Endothelial cell of umbilical vein (primary cell): ENCODE data around the gene FXR1. TPM values are rescaled to one million over a fixed set of nuclear protein-coding genes. Genes with fewer than 3 reads are reported as not detected.

Experiments used
- BruUV-seq: library from RNA; stranded (reverse); fragments of 400-500 nt; replicated peaks from 2 replicates; lab custom pipeline; 2021; lab: Mats Ljungman, UMichigan
- CTCF ChIA-PET: fragments of 300-600, 350-600 bp; sonication (Branson Sonifier 250); formaldehyde crosslinking; loops from one replicate; lab custom pipeline; 2021; ENCODE audit warnings: antibody characterized with exemption, inconsistent platforms; lab: Charles Lee
- POLR2A ChIA-PET: fragments of 300-600, 350-600 bp; sonication (Branson Sonifier 250); formaldehyde crosslinking; loops from one replicate; lab custom pipeline; 2021; ENCODE audit warnings: antibody characterized with exemption, inconsistent platforms; lab: Charles Lee
- DNase-seq: peaks from one replicate; pipeline ENCODE4 v3.0.0-alpha.2; 2011; ENCODE audit warnings: low read depth, low spot score
- FAIRE-seq: peaks from 2 replicates; lab custom pipeline; 2011; peaks lifted over from hg19 to GRCh38; lab: Jason Lieb, UNC
- H2AFZ ChIP-seq: 2 replicates; pipeline ENCODE4 v1.6.0; 2012; ENCODE audit warnings: low read depth, low read length, control low read depth, inconsistent platforms
- H3K27ac ChIP-seq: 2 replicates; pipeline ENCODE4 v1.5.1; 2011; ENCODE audit warnings: low read depth, mild to moderate bottlenecking, control low read depth, low read length, moderate library complexity; ENCODE audit not compliant: insufficient read depth
- H3K27me3 ChIP-seq, 2 experiments: 2 replicates each; pipeline versions ENCODE4 v1.6.0 to v1.6.1; 2011; ENCODE audit warnings: low read length in 2 of 2, mixed read lengths in 1 of 2; ENCODE audit not compliant: control insufficient read depth in 2 of 2, insufficient read depth in 2 of 2
- H3K36me3 ChIP-seq, 2 experiments: 2 replicates in 1 of 2; 3 replicates in 1 of 2; pipeline ENCODE4 v1.5.1; 2011; ENCODE audit warnings: low read length in 2 of 2, mild to moderate bottlenecking in 1 of 2, moderate library complexity in 1 of 2; ENCODE audit not compliant: control insufficient read depth in 2 of 2, insufficient read depth in 2 of 2; ENCODE audit errors: extremely low read depth in 1 of 2
- H3K4me1 ChIP-seq: 3 replicates; pipeline ENCODE4 v1.5.1; 2011; ENCODE audit warnings: mild to moderate bottlenecking, low read length; ENCODE audit not compliant: control insufficient read depth, insufficient read depth; ENCODE audit errors: extremely low read depth
- H3K4me2 ChIP-seq: 2 replicates; pipeline ENCODE4 v1.6.1; 2011; ENCODE audit warnings: low read length, control low read depth, mixed read lengths; ENCODE audit not compliant: insufficient read depth
- H3K4me3 ChIP-seq, 3 experiments: fragments of 200-600 bp in 1 of 3; sonication (generic), shearing (Covaris generic) in 1 of 3; replicated peaks in 1 of 3; 2 replicates each; pipeline ENCODE4 v1.5.1; 2011 to 2016; ENCODE audit warnings: control low read depth in 3 of 3, low read length in 3 of 3, mild to moderate bottlenecking in 2 of 3, inconsistent platforms in 1 of 3, low read depth in 1 of 3, moderate library complexity in 1 of 3; ENCODE audit not compliant: insufficient read depth in 1 of 3
- H3K79me2 ChIP-seq: 2 replicates; pipeline ENCODE4 v1.6.0; 2012; ENCODE audit warnings: low read length, inconsistent platforms; ENCODE audit not compliant: control insufficient read depth, insufficient read depth
- H3K9ac ChIP-seq: replicated peaks from 2 replicates; pipeline ENCODE3; 2011; ENCODE audit warnings: low read length, control low read depth; ENCODE audit not compliant: insufficient read depth; ENCODE audit errors: extremely low read depth
- H3K9me1 ChIP-seq: replicated peaks from 3 replicates; pipeline ENCODE4 v1.6.0; 2011; ENCODE audit warnings: mild to moderate bottlenecking, low read length; ENCODE audit not compliant: control insufficient read depth, insufficient read depth; ENCODE audit errors: extremely low read depth
- H3K9me3 ChIP-seq: replicated peaks from 2 replicates; pipeline ENCODE4 v1.5.1; 2012; ENCODE audit warnings: low read length, inconsistent platforms; ENCODE audit not compliant: control insufficient read depth, insufficient read depth
- H4K20me1 ChIP-seq: replicated peaks from 2 replicates; pipeline ENCODE3; 2011; ENCODE audit warnings: mild to moderate bottlenecking, low read length; ENCODE audit not compliant: control insufficient read depth, insufficient read depth; ENCODE audit errors: extremely low read depth
- EZH2 ChIP-seq: IDR thresholded peaks from 2 replicates; pipeline ENCODE4 v1.6.1; 2012; ENCODE audit warnings: borderline replicate concordance, low read depth, mild to moderate bottlenecking, moderate library complexity, low read length, inconsistent platforms; ENCODE audit not compliant: severe bottlenecking
- FOS ChIP-seq: IDR thresholded peaks from 2 replicates; pipeline ENCODE4 v1.6.1; 2011; ENCODE audit warnings: mild to moderate bottlenecking, low read length, moderate library complexity, borderline replicate concordance; ENCODE audit not compliant: insufficient read depth
- GATA2 ChIP-seq: IDR thresholded peaks from 2 replicates; pipeline ENCODE4 v1.7.0; 2011; ENCODE audit warnings: low read depth, mild to moderate bottlenecking, moderate library complexity, mixed read lengths, low read length; ENCODE audit not compliant: insufficient read length, insufficient read depth
- JUN ChIP-seq: IDR thresholded peaks from 2 replicates; pipeline ENCODE4 v1.6.1; 2011; ENCODE audit warnings: borderline replicate concordance, low read depth; ENCODE audit not compliant: insufficient read length, insufficient read depth
- MYC ChIP-seq: IDR thresholded peaks from one replicate; pipeline ENCODE4 v1.6.1; 2011; ENCODE audit warnings: mild to moderate bottlenecking, low read depth, low read length
- POLR2A ChIP-seq: IDR thresholded peaks from 2 replicates; pipeline ENCODE4 v1.6.1; 2012; ENCODE audit warnings: low read depth, mild to moderate bottlenecking, control low read depth, low read length
- POLR2AphosphoS5 ChIP-seq: IDR thresholded peaks from 2 replicates; pipeline ENCODE4 v1.6.1; 2012; ENCODE audit warnings: low read depth, mild to moderate bottlenecking, control low read depth, low read length, moderate library complexity; ENCODE audit not compliant: insufficient read depth
- dilution Hi-C: fragments of 300-500 bp; cut with MboI; formaldehyde crosslinking; loops from one replicate; pipeline ENCODE4 v1.15.0; 2019; ENCODE audit warnings: low sequenced_read_pairs; ENCODE audit not compliant: extremely low pct_ligation_motif_present
- intact Hi-C: fragments of 100-400 bp; cut with micrococcal nuclease; formaldehyde crosslinking; loops from one replicate; pipeline ENCODE4 v1.10.0; 2022
- polyA plus RNA-seq, 4 experiments: library from polyadenylated mRNA; depleted of rRNA in 3 of 4; stranded (reverse) in 3 of 4; unstranded in 1 of 4; fragments of >200 nt; gene quantifications; 2 replicates each; pipeline versions ENCODE4 v1.2.1 to v1.2.3, GENCODE V29; 2011 to 2012; ENCODE audit warnings: missing spikeins in 1 of 4
- total RNA-seq: library from RNA; stranded (reverse); gene quantifications from 2 replicates; pipeline ENCODE4 v1.2.3, GENCODE V29; 2021
- TF ChIP-seq, protein P1 (sequence below), 2 donors: IDR thresholded peaks; 1 replicate in 1 of 2; 2 replicates in 1 of 2; pipeline ENCODE4 v1.5.1; 2011; ENCODE audit warnings: low read length in 2 of 2, mild to moderate bottlenecking in 2 of 2, moderate library complexity in 2 of 2, control low read depth in 1 of 2, inconsistent platforms in 1 of 2, low read depth in 1 of 2; ENCODE audit not compliant: insufficient read depth in 1 of 2; ENCODE audit errors: extremely low read depth in 1 of 2
- TF ChIP-seq, protein P2 (sequence below): IDR thresholded peaks from 2 replicates; pipeline ENCODE4 v1.6.1; 2011; ENCODE audit not compliant: insufficient read depth, insufficient read length

FXR1 gene
- total and polyA plus RNA-seq, 2 donors (not counting 3 experiments of a cell fraction or from before 2014, with no cell fraction given) = 87.3 to 186 TPM

DNA sequence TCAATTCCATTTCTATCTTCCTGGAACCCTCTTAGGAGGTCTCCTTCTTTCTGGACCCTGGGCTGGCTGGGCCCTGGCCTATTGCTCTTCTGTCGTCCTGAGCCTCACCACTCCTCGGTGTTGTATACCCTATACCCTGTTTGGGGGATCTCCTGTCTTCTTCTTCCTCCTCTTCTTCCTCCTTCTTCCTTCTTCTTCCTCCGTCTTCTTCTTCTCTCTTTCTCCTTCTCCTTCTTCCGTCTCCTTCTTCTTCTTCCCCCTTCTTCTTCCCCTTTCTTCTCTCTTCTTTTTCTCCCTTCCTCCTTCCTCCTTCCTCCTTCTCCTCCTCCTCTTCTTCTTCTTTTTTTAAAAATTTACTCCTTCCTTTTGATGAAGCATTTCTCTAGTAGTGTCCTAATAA, 30.4 kb upstream of the FXR1 start:
- H3K27me3 ChIP-seq = no peaks in the 10 kb centered on the region
- POLR2A ChIA-PET = no interaction called here
- FAIRE-seq = no peak

More for the DNA sequence above, 30.4 kb upstream of the FXR1 start:
- Histone ChIP-seq H2AFZ (no peak overlapping the region), H3K4me3 (no peak overlapping the region), H3K9me1 (no peaks in the 10 kb centered on the region), H3K79me2 (no peaks in the 10 kb centered on the region), H3K27ac (no peak overlapping the region), H3K36me3 (no peaks in the 10 kb centered on the region), H4K20me1 (no peaks in the 10 kb centered on the region), H3K9ac (no peak overlapping the region), H3K4me2 (no peak overlapping the region), H3K9me3 (no peaks in the 10 kb centered on the region), H3K4me1 (no peaks in the 10 kb centered on the region)
- BruUV-seq = no TSS peak
- TF ChIP-seq FOS (no peak), POLR2AphosphoS5 (no peak), MYC (no peak), POLR2A (no peak), JUN (no peak), EZH2 (no peak), GATA2 (no peak)
- TF ChIP-seq, protein P1, sequence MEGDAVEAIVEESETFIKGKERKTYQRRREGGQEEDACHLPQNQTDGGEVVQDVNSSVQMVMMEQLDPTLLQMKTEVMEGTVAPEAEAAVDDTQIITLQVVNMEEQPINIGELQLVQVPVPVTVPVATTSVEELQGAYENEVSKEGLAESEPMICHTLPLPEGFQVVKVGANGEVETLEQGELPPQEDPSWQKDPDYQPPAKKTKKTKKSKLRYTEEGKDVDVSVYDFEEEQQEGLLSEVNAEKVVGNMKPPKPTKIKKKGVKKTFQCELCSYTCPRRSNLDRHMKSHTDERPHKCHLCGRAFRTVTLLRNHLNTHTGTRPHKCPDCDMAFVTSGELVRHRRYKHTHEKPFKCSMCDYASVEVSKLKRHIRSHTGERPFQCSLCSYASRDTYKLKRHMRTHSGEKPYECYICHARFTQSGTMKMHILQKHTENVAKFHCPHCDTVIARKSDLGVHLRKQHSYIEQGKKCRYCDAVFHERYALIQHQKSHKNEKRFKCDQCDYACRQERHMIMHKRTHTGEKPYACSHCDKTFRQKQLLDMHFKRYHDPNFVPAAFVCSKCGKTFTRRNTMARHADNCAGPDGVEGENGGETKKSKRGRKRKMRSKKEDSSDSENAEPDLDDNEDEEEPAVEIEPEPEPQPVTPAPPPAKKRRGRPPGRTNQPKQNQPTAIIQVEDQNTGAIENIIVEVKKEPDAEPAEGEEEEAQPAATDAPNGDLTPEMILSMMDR (IDR thresholded peaks at IDR 0.05; ENCODE audit: extremely low read depth in 1 of 2, insufficient read depth in 1 of 2, low read depth in 1 of 2, low read length in 2 of 2) = no peak
- TF ChIP-seq, protein P2, sequence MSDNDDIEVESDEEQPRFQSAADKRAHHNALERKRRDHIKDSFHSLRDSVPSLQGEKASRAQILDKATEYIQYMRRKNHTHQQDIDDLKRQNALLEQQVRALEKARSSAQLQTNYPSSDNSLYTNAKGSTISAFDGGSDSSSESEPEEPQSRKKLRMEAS = no peak
- CTCF ChIA-PET = interaction anchor here (0.6 kb wide), 1 partner anchor 9 kb away, joined by 3 read pairs; no protein-coding TSS in a partner anchor
- dilution Hi-C loops = no loop called here
- intact Hi-C loops = no loop called here
- no peak for DNase-seq
